HFFc6 (cell line): ENCODE results near the gene TBC1D1. TPM values are rescaled to one million over a fixed set of nuclear protein-coding genes. Genes with fewer than 3 reads are reported as not detected.

Experiments used
- DNase-seq: peaks from one replicate; pipeline ENCODE4 v3.0.0-alpha.2; 2018
- H3K27ac Mint-ChIP-seq: 2 replicates; pipeline ENCODE4 v1.8.0; 2020; ENCODE audit warnings: mild to moderate bottlenecking, mixed read lengths
- H3K27me3 Mint-ChIP-seq: 2 replicates; pipeline ENCODE4 v1.8.0; 2021; ENCODE audit warnings: mild to moderate bottlenecking, moderate library complexity, mixed read lengths; ENCODE audit not compliant: insufficient read depth
- H3K36me3 Mint-ChIP-seq: 2 replicates; pipeline ENCODE4 v1.8.0; 2021; ENCODE audit warnings: low read depth, mixed read lengths
- H3K4me1 Mint-ChIP-seq: 2 replicates; pipeline ENCODE4 v1.8.0; 2020; ENCODE audit warnings: low read depth, mixed read lengths
- H3K4me3 Mint-ChIP-seq: 2 replicates; pipeline ENCODE4 v1.8.0; 2020; ENCODE audit warnings: mild to moderate bottlenecking, moderate library complexity, mixed read lengths
- H3K9me3 Mint-ChIP-seq: 2 replicates; pipeline ENCODE4 v1.8.0; 2020; ENCODE audit warnings: mild to moderate bottlenecking, mixed read lengths
- CTCF ChIP-seq: fragments of 200-600 bp; sonication (generic); IDR thresholded peaks from 2 replicates; pipeline ENCODE4 v1.5.0; 2021; ENCODE audit warnings: antibody characterized with exemption, mild to moderate bottlenecking
- total RNA-seq, 6 experiments: library from RNA; stranded (reverse); fragmentation: NEBNext Ultra II Directional; extraction: Animal tissue kit (Norgen Biotek cat#: 25700); gene quantifications; 2 replicates in 1 of 6; 3 replicates in 5 of 6; pipeline ENCODE4 v1.2.3, GENCODE V29; 2021

Gene TBC1D1
- total RNA-seq, 6 experiments from 2014 or later, result 78.5 to 126 (median 112) TPM

DNA sequence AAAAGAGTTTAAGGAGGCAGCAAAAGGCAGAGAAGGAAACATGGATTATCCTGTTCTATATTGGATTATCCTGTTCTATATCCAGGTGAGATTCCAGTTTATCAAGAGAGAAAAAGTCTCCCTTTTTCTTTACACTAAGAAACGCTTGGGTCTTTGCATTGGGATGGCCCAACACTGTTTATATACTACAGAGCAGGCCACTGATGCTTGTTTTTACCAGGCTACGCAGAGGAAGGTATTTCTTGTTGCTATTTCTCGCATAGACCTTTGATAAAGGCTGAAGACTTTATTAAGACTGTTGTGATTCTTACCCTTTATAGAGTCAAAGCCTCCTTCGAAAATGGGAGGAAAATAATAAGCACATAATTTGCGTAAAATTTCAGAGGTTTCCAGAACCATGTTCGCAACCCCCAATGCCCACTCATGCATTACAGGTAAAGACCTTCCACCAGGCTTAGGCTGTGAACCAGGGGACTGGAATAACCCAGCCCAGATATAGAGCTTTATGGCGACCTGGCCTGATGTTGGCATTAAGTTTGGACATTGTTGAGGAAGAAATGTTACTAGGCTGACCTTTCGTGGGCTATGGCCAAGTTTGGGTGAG is 287.6 kb downstream of the TBC1D1 start:
- TF ChIP-seq CTCF, result no peak
- H3K27ac Mint-ChIP-seq, result no peak overlapping the region
- H3K4me1 Mint-ChIP-seq, result peaks cover 40% of the 10 kb centered on the region
- H3K36me3 Mint-ChIP-seq, result no peaks in the 10 kb centered on the region
- H3K4me3 Mint-ChIP-seq, result no peak overlapping the region
- H3K27me3 Mint-ChIP-seq, result 0 out of 2 replicates have a peak, but pooled peaks cover 2% of the 10 kb centered on the region
- no peaks in the 10 kb centered on the region for H3K9me3 Mint-ChIP-seq
- DNase-seq, result no peak

DNA sequence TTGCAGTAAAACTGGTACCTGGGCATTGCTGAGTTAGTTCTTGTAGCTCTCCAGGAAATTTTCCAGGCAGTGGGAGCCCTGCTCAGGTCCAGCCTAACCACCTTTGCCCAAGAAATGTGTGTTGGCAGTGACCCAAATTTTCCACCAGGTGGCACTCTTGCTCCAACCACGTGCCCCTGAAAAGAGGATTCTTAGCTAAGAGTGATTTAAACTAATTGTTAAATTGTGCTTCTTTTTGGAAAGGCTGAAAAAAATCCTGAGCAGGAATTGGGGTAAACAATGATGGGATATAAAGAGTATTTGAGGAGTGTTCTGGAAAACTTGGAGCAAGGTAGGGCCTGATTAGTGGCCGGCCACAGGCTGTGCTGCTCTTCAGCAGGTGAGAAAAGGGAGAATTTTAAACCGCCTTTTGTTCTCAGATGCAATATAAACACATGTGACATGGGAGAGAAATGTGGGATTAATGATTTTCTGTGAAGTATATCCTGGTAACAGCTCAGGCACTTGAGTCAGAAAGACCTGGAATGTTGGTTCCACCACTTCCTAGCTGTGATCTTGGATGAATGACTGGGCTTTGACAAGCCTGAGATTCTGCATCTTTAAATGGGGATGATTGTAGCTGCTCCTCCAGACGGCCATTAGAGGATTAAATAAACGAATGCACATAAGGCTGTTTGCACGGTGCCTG is 288.9 kb downstream of the TBC1D1 start:
- Mint-ChIP-seq H3K36me3 (no peaks in the 10 kb centered on the region), H3K27ac (peak overlapping the region; percentile 38), H3K27me3 (0 out of 2 replicates have a peak, but pooled peaks cover 2% of the 10 kb centered on the region), H3K9me3 (no peaks in the 10 kb centered on the region), H3K4me1 (peaks cover 27% of the 10 kb centered on the region), H3K4me3 (no peak overlapping the region)
- peak; percentile 48 for DNase-seq
- TF ChIP-seq CTCF, result peak; percentile 94

GRCh38 chr4:38180456-38180855 is 289.6 kb downstream of the TBC1D1 start:
- peaks cover 21% of the 10 kb centered on the region for H3K4me1 Mint-ChIP-seq
- TF ChIP-seq CTCF, result peak; percentile 7; the same call in 1 of the 2 replicates
- H3K9me3 Mint-ChIP-seq, result no peaks in the 10 kb centered on the region
- no peak overlapping the region for H3K4me3 Mint-ChIP-seq
- no peak for DNase-seq
- H3K27ac Mint-ChIP-seq, result no peak overlapping the region
- H3K36me3 Mint-ChIP-seq, result no peaks in the 10 kb centered on the region
- H3K27me3 Mint-ChIP-seq, result 0 out of 2 replicates have a peak, but pooled peaks cover 2% of the 10 kb centered on the region

DNA sequence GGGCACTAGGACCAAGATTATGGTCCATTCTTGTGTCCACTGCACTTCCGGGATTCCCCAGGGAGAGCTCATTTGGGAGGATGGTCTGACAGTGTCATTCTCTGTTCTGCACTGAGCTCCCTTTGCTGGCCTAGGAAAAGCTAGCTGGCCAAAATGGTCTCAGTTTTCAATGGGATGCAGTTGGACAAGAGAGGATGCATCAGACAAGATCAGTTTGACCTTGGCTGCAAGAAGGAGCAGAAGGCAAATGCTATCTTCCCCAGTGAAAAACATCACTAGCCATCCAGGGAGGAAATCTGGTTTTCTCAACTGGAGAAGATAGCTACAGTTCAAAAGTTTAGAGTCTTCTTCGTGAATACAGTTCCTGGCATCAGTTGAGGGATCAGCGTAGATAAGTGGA is 290.4 kb downstream of the TBC1D1 start:
- TF ChIP-seq CTCF, result no peak
- Mint-ChIP-seq H3K27ac (no peak overlapping the region), H3K9me3 (no peaks in the 10 kb centered on the region), H3K36me3 (no peaks in the 10 kb centered on the region), H3K4me3 (no peak overlapping the region), H3K4me1 (peaks cover 21% of the 10 kb centered on the region), H3K27me3 (0 out of 2 replicates have a peak, but pooled peaks cover 2% of the 10 kb centered on the region)
- DNase-seq, result no peak

- H3K36me3 Mint-ChIP-seq, result no peaks in the 10 kb centered on the region
- no peak overlapping the region for H3K27ac Mint-ChIP-seq
- no peak overlapping the region for H3K4me3 Mint-ChIP-seq
- 0 out of 2 replicates have a peak, but pooled peaks cover 2% of the 10 kb centered on the region for H3K27me3 Mint-ChIP-seq
- H3K4me1 Mint-ChIP-seq, result peaks cover 21% of the 10 kb centered on the region
- TF ChIP-seq CTCF, result no peak
- no peaks in the 10 kb centered on the region for H3K9me3 Mint-ChIP-seq
- DNase-seq, result no peak
These were observed 291.6 kb downstream of the TBC1D1 start for GRCh38 chr4:38182334-38182998.
